Posterior cingulate gyrus (tissue), 11 donors: ENCODE results near the gene PRDM15.

Source experiments
- DNase-seq, 10 donors: peaks; one replicate each; pipeline versions ENCODE4 v3.0.0 to v3.0.0-alpha.2; 2020 to 2021; ENCODE audit warnings: mixed read lengths in 3 of 10
- intact Hi-C: fragments of 100-400 bp; cut with DNase I; formaldehyde crosslinking; loops from one replicate; pipeline ENCODE4 v1.15.1; 2023

Gene PRDM15

GRCh38 chr21:41761934-41762635 is 117.1 kb downstream of the PRDM15 start:
- peak in 1 of 10 donors; percentile 43 for DNase-seq
- intact Hi-C loops: no loop called here

GRCh38 chr21:41761211-41761933 is 117.8 kb downstream of the PRDM15 start:
- intact Hi-C loops: no loop called here
- peak in 1 of 10 donors; percentile 42 for DNase-seq

- intact Hi-C loops: no loop called here
- no peak for DNase-seq
These were observed 118.7 kb downstream of the PRDM15 start for GRCh38 chr21:41760411-41760810.

- no peak for DNase-seq
- intact Hi-C loops: no loop called here
These were observed 119.2 kb downstream of the PRDM15 start for GRCh38 chr21:41759926-41760325.

GRCh38 chr21:41759214-41759840 is 119.8 kb downstream of the PRDM15 start:
- intact Hi-C loops: no loop called here
- DNase-seq: peak in 1 of 10 donors; percentile 31

GRCh38 chr21:41758550-41758949 is 120.6 kb downstream of the PRDM15 start:
- no peak for DNase-seq
- intact Hi-C loops: no loop called here

GRCh38 chr21:41755934-41756773 is 123.0 kb downstream of the PRDM15 start:
- peak in 3 of 10 donors; percentile 68 to 75 (median 74) for DNase-seq

GRCh38 chr21:41755258-41755933 is 123.7 kb downstream of the PRDM15 start:
- DNase-seq: peak in 1 of 10 donors; percentile 59
- intact Hi-C loops: no loop called here

More at GRCh38 chr21:41755934-41756773, 123.0 kb downstream of the PRDM15 start:
- intact Hi-C loops: no loop called here

- DNase-seq: peak in 2 of 10 donors; percentile 46 to 70
- intact Hi-C loops: no loop called here
These were observed 124.7 kb downstream of the PRDM15 start for GRCh38 chr21:41754479-41754891.

- intact Hi-C loops: no loop called here
- peak in 2 of 10 donors; percentile 42 to 60 for DNase-seq
These were observed 125.9 kb downstream of the PRDM15 start for GRCh38 chr21:41753006-41753898.

GRCh38 chr21:41752231-41752681 is 126.9 kb downstream of the PRDM15 start:
- DNase-seq: peak in 2 of 10 donors; percentile 48 to 59
- intact Hi-C loops: no loop called here

- intact Hi-C loops: no loop called here
- DNase-seq: peak in 2 of 10 donors; percentile 45 to 52
These were observed 127.5 kb downstream of the PRDM15 start for GRCh38 chr21:41751611-41752011.

GRCh38 chr21:41750532-41751151 is 128.5 kb downstream of the PRDM15 start:
- intact Hi-C loops: no loop called here
- DNase-seq: peak in 2 of 10 donors; percentile 47 to 72

- intact Hi-C loops: no loop called here
- DNase-seq: peak in 2 of 10 donors; percentile 40 to 42
These were observed 129.1 kb downstream of the PRDM15 start for GRCh38 chr21:41750051-41750450.

GRCh38 chr21:41749286-41749685 is 129.9 kb downstream of the PRDM15 start:
- peak in 2 of 10 donors; percentile 35 to 63 for DNase-seq
- intact Hi-C loops: no loop called here
